Adrenal gland (tissue), 19 donors: ENCODE data around the gene TUBA8. TPM values are rescaled to one million over a fixed set of nuclear protein-coding genes. Genes with fewer than 3 reads are reported as not detected.
"Not testable (repeated sequence)": the region's sequence is repeated elsewhere in the genome, so short reads cannot be mapped to it uniquely, and the experiment has no call there.

Experiments used
- DNase-seq, 7 donors: peaks; one replicate each; pipeline ENCODE4 v3.0.0-alpha.2; 2019 to 2020
- H3K27ac ChIP-seq, 5 donors: fragments of 200-600 bp; sonication (generic) in 4 of 5; 1 replicate in 3 of 5; 2 replicates in 2 of 5; pipeline versions ENCODE4 v1.5.1 to v1.8.0; 2016 to 2020; ENCODE audit warnings: mild to moderate bottlenecking in 1 of 5
- H3K27me3 ChIP-seq: fragments of 200-600 bp; 2 replicates; pipeline ENCODE4 v1.8.0; 2021
- H3K36me3 ChIP-seq, 2 donors: fragments of 200-600 bp; replicated peaks in 1 of 2; 1 replicate in 1 of 2; 2 replicates in 1 of 2; pipeline versions ENCODE4 v1.5.1 to v1.8.0; 2018 to 2022
- H3K4me1 ChIP-seq, 2 donors: fragments of 200-600 bp; replicated peaks in 1 of 2; 1 replicate in 1 of 2; 2 replicates in 1 of 2; pipeline versions ENCODE4 v1.5.1 to v1.8.0; 2018 to 2021
- H3K4me3 ChIP-seq, 4 donors: fragments of 200-600 bp; sonication (generic) in 3 of 4; one replicate each; pipeline ENCODE4 v1.5.1; 2016 to 2018
- H3K9me3 ChIP-seq, 3 donors: fragments of 200-600 bp; sonication (generic) in 1 of 3; replicated peaks in 1 of 3; 1 replicate in 2 of 3; 2 replicates in 1 of 3; pipeline versions ENCODE4 v1.5.1 to v1.8.0; 2016 to 2021
- CTCF ChIP-seq, 6 experiments: fragments of 450-650 bp in 4 of 6; fragments of 200-600 bp in 2 of 6; sonication (generic) in 1 of 6; IDR thresholded peaks; 1 replicate in 5 of 6; 2 replicates in 1 of 6; pipeline versions ENCODE4 v1.5.1 to v1.8.0; 2016 to 2021; ENCODE audit warnings: antibody characterized with exemption in 6 of 6, mild to moderate bottlenecking in 2 of 6, moderate library complexity in 1 of 6
- POLR2A ChIP-seq, 2 donors: fragments of 450-650 bp; IDR thresholded peaks; one replicate each; pipeline ENCODE4 v1.6.1; 2017; ENCODE audit warnings: antibody characterized with exemption in 2 of 2, mild to moderate bottlenecking in 2 of 2, moderate library complexity in 1 of 2
- WGBS, 4 donors: extraction: QIAGEN DNeasy Blood & Tissue Kit in 2 of 4; methylation state at CpG; one replicate each; pipeline versions ENCODE4 v1.1.5 to v1.1.7; 2013 to 2017; 5-methylcytosine and 5-hydroxymethylcytosine counted together
- intact Hi-C, 2 donors: fragments of 100-400 bp; cut with DNase I; formaldehyde crosslinking; loops; one replicate each; pipeline versions ENCODE4 v1.14.1 to v1.15.0; 2022 to 2023
- long read RNA-seq, 10 donors: library from polyadenylated mRNA in 3 of 10; unstranded in 2 of 10; stranded (forward) in 1 of 10; transcript quantifications; one replicate each; pipeline ENCODE4 v2.0.0 and lab custom pipeline, GENCODE V29; 2021 to 2026
- polyA plus RNA-seq, 3 donors: library from polyadenylated mRNA; stranded (reverse); fragments of 200-250 nt in 2 of 3; fragments of 350-450 nt in 1 of 3; fragmentation: Illumina TruSeq in 1 of 3; extraction: RNeasy Lipid Tissue Mini Kit (QIAGEN cat#74804) in 1 of 3; gene quantifications; one replicate each; pipeline ENCODE4 v1.2.3, GENCODE V29; 2013 to 2014
- total RNA-seq, 9 donors: library from RNA; depleted of rRNA in 4 of 9; stranded (reverse); fragments of >200 nt in 4 of 9; fragments of 120-200 nt in 1 of 9; fragmentation: NEBNext Ultra II Directional in 1 of 9; extraction: Animal tissue kit (Norgen Biotek cat#: 25700) in 1 of 9; gene quantifications; one replicate each; pipeline versions ENCODE4 v1.1.0 to v1.2.4, GENCODE V29; 2013 to 2023
- donor health status: healthy with polysubstance abuse.
- donor health status: Bipolar disorder and iron deficiency.
- donor health status: DM: yes; HTN: yes; CAD: no.
- donor health status: DM: no; HTN: no; CAD: no.
- donor health status: DM: no; HTN: no; CAD: no.
- donor health status: DM: yes; HTN: yes; CAD: no.

TUBA8 gene
- total RNA-seq (1 to 10 TPM in 8 of 9 donors, under 1 TPM in 1; 0.65 to 2.4 (median 1.4) TPM), polyA plus RNA-seq (1 to 10 TPM; 1.7 to 4.3 (median 3.2) TPM)
- long read RNA-seq, donor 1 = 0 reads
- long read RNA-seq, donor 2, partial matches to known transcripts = 0 of 1 reads
- long read RNA-seq, donor 2, other reads (novel, unspliced or antisense) = 0 of 1 reads
- long read RNA-seq, donor 3 = 0 reads
- long read RNA-seq, donor 4, partial matches to known transcripts = 0 of 1 reads
- long read RNA-seq, donor 4, other reads (novel, unspliced or antisense) = 1 of 1 reads
- long read RNA-seq, donor 5, partial matches to known transcripts = 0 of 2 reads
- long read RNA-seq, donor 5, other reads (novel, unspliced or antisense) = 0 of 2 reads
- long read RNA-seq, donor 6, partial matches to known transcripts = 0 of 1 reads
- long read RNA-seq, donor 6, other reads (novel, unspliced or antisense) = 0 of 1 reads
- long read RNA-seq, donor 7, partial matches to known transcripts = 0 of 1 reads
- long read RNA-seq, donor 7, other reads (novel, unspliced or antisense) = 0 of 1 reads
- long read RNA-seq, donor 8, partial matches to known transcripts = 0 of 2 reads
- long read RNA-seq, donor 8, other reads (novel, unspliced or antisense) = 0 of 2 reads
- long read RNA-seq, donor 9, partial matches to known transcripts = 0 of 1 reads
- long read RNA-seq, donor 9, other reads (novel, unspliced or antisense) = 0 of 1 reads
- long read RNA-seq, donor 10, partial matches to known transcripts = 0 of 1 reads
- long read RNA-seq, donor 10, other reads (novel, unspliced or antisense) = 0 of 1 reads

- TF ChIP-seq POLR2A (IDR thresholded peaks at IDR 0.05) = peak in 1 of 2 donors; percentile 13
- TF ChIP-seq CTCF (IDR thresholded peaks at IDR 0.05) = no peak
- Histone ChIP-seq H3K27ac (peak within 1 kb of the TSS in 1 of 5 donors; percentile 3), H3K4me1 (peaks cover 9 to 21% of the 10 kb centered on the region in 2 donors), H3K27me3 (no peaks in the 10 kb centered on the region), H3K4me3 (peak within 1 kb of the TSS in 2 of 4 donors; percentile 49 to 59), H3K9me3 (no peaks in the 10 kb centered on the region), H3K36me3 (no peaks in the 10 kb centered on the region)
- WGBS, 4 donors = 1 to 17% (median 5%) methylated on average over 1 to 72 of the region's 72 CpGs
- intact Hi-C loops = no loop called here
- peak in 6 of 7 donors; percentile 40 to 62 (median 52) for DNase-seq
These were observed at the start of gene TUBA8 for GRCh38 chr22:18110194-18110953. Gene TUBA8 (plus strand): TSS chr22:18110809. CDS start chr22:18110866, 57 bp downstream.

DNA sequence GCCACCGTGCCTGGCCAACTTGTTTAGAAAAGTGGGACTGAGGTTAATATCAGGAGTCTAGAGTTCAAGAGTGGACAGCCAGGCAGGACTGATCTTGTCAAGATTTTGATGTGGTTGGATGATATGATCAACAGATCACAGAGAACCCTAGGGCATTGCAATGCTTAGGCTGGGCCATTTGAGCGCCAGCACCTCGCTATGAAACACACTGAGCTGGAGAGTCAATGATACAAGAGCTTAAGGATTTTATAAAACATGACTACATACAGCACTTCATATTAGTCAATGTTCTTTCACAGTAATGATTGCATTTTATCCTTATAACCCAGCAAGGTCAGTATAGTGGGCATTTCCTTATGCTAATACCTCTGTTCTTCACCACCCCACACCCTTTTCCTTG lies 48.2 kb upstream of the TUBA8 start:
- TF ChIP-seq CTCF (IDR thresholded peaks at IDR 0.05) (no peak), POLR2A (IDR thresholded peaks at IDR 0.05) (no peak)
- WGBS, 4 donors = 95 to 99% (median 98%) methylated on average over 3 of the region's 3 CpGs
- Histone ChIP-seq H3K27ac (no peak overlapping the region), H3K36me3 (no peaks in the 10 kb centered on the region), H3K9me3 (no peaks in the 10 kb centered on the region), H3K4me3 (no peak overlapping the region), H3K27me3 (no peaks in the 10 kb centered on the region), H3K4me1 (peaks cover 6% of the 10 kb centered on the region in 2 donors)
- intact Hi-C loops = no loop called here
- no peak for DNase-seq

DNA sequence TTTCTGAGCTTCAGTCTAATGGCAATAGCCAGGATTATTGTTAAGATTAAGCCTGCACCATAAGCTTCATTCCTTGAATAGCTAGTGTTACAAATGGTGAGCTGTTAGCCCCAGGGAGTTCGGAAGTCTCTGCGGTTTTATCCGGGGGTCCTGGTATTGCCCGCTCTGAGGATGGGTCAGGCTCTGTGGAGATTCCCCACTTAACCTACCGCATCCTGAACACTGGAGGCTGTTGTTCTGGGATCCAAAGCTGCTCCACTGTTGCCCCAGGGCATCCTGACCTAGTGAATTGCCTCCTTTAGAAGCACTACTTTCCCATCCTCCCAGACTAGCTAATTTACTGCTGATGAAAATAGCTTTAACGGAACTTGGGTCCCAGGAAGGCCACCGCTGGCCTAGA lies 47.3 kb upstream of the TUBA8 start:
- Histone ChIP-seq H3K27ac (no peak overlapping the region), H3K36me3 (no peaks in the 10 kb centered on the region), H3K4me3 (no peak overlapping the region), H3K9me3 (no peaks in the 10 kb centered on the region), H3K27me3 (no peaks in the 10 kb centered on the region), H3K4me1 (no peaks in the 10 kb centered on the region)
- WGBS, 4 donors = 85 to 92% (median 89%) methylated on average over 7 of the region's 7 CpGs
- TF ChIP-seq POLR2A (IDR thresholded peaks at IDR 0.05) = no peak
- TF ChIP-seq CTCF (IDR thresholded peaks at IDR 0.05) = no peak
- no peak for DNase-seq
- intact Hi-C loops = no loop called here

DNA sequence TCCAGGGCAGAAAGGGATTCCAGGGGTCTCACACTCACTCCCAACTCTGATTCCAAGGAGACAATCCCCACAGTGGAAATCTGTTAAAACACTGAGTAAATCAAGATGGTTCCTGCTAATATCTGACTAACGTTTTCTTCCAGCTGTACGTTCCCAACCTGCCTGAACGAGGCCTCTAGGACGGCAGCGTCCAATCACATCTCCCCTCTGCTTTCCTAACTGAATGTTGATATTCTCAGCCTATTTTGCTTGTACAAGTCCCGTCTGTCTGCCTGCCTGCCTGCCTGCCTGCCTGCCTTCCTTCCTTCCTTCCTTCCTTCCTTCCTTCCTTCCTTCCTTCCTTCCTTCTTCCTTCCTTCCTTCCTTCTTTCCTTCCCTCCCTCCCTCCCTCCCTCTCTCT lies 46.9 kb upstream of the TUBA8 start:
- DNase-seq = peak in 1 of 7 donors; percentile 9
- H3K4me3 ChIP-seq, H3K36me3 ChIP-seq, H3K27ac ChIP-seq, H3K4me1 ChIP-seq, H3K27me3 ChIP-seq, intact Hi-C loops, H3K9me3 ChIP-seq: not testable (repeated sequence)
- 72 to 87% (median 83%) methylated on average over 6 of the region's 6 CpGs for WGBS, 4 donors
